ENCODE data around the gene CCR9.

DNA sequence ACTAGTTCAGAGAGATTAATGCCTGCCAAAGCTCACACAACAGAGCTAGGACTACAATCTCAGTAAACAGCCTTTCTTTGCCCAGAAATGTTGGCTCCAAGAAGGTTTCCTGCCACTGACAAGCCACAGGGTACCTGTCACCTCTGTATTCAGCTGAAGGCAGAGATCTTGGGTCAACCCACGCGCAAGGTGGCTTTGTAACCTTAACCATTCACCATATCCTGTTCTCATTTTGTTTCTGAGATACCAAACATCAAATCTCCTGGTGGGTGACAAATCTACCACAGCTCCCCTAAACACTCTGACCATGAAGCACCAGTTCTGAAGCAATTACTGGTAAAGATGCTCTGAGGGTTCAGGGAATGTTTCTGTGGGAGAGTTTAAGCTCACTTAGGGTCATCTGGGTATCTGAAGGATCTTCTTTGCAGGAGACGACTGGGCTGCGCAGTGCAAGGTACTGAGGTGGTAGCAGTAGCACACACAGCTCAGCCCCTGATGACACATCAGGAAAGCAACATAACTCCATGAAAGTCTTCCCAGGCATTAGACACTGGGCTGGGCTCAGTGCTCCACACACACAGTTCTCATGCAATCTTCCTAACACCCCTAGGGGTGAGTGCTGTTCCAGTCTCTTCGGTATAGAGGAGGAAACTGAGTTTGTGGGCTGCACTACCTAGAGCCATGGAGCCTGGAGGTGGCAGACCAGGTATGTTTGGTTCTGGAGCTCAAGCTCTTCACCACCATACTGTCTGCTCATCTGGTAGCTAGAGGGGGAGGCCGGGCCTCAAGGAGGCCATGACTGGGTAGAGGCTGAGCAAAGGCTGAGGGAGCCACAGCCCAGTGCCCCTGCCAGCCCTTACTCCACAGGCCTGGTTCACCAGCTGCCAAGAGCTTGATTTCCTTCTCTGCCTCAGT is 64.6 kb downstream of the CCR9 start:
- TF ChIP-seq, protein P1, sequence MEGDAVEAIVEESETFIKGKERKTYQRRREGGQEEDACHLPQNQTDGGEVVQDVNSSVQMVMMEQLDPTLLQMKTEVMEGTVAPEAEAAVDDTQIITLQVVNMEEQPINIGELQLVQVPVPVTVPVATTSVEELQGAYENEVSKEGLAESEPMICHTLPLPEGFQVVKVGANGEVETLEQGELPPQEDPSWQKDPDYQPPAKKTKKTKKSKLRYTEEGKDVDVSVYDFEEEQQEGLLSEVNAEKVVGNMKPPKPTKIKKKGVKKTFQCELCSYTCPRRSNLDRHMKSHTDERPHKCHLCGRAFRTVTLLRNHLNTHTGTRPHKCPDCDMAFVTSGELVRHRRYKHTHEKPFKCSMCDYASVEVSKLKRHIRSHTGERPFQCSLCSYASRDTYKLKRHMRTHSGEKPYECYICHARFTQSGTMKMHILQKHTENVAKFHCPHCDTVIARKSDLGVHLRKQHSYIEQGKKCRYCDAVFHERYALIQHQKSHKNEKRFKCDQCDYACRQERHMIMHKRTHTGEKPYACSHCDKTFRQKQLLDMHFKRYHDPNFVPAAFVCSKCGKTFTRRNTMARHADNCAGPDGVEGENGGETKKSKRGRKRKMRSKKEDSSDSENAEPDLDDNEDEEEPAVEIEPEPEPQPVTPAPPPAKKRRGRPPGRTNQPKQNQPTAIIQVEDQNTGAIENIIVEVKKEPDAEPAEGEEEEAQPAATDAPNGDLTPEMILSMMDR (IDR thresholded peaks at IDR 0.05 in 2 of 3, conservative IDR thresholded peaks at IDR 0.05 in 1 of 3; ENCODE audit: control insufficient read depth in 2 of 3, extremely low read depth in 1 of 3, insufficient read depth in 1 of 3, low read depth in 3 of 3, low read length in 3 of 3) = no peak
- TF ChIP-seq CREB1 (IDR thresholded peaks at IDR 0.05; ENCODE audit: low read depth) (no peak), GABPA (IDR thresholded peaks at IDR 0.05; ENCODE audit: low read depth) (no peak)
